Activated CD4-positive, alpha-beta T cell treated with anti-CD3 and anti-CD28 coated beads for 24 hours (primary cell): ENCODE measurements around the gene P2RY13.

ENCODE experiments used
- DNase-seq, 2 donors: peaks; one replicate each; pipeline ENCODE4 v3.0.0-alpha.2; 2020; ENCODE audit warnings: low read depth in 2 of 2

The P2RY13 gene

GRCh38 chr3:151329363-151329762 lies at the start of gene P2RY13:
Gene P2RY13 (minus strand): TSS chr3:151329549. CDS start chr3:151329528, 21 bp downstream.
- no peak for DNase-seq

GRCh38 chr3:151377768-151378385 lies 48.5 kb upstream of the P2RY13 start:
- no peak for DNase-seq

- no peak for DNase-seq
Measured at GRCh38 chr3:151372063-151372820, 42.9 kb upstream of the P2RY13 start.

- DNase-seq = no peak
Measured at GRCh38 chr3:151371526-151371925, 42.2 kb upstream of the P2RY13 start.

- no peak for DNase-seq
Measured at GRCh38 chr3:151367448-151367847, 38.1 kb upstream of the P2RY13 start.

- DNase-seq = no peak
Measured at GRCh38 chr3:151366993-151367392, 37.6 kb upstream of the P2RY13 start.

- no peak for DNase-seq
Measured at GRCh38 chr3:151362751-151363174, 33.4 kb upstream of the P2RY13 start.

GRCh38 chr3:151357463-151357850 lies 28.1 kb upstream of the P2RY13 start:
- DNase-seq = no peak

GRCh38 chr3:151356794-151357462 lies 27.6 kb upstream of the P2RY13 start:
- no peak for DNase-seq

- DNase-seq = no peak
Measured at GRCh38 chr3:151351648-151352047, 22.3 kb upstream of the P2RY13 start.

- DNase-seq = no peak
Measured at GRCh38 chr3:151351219-151351618, 21.9 kb upstream of the P2RY13 start.

GRCh38 chr3:151350656-151351055 lies 21.3 kb upstream of the P2RY13 start:
- DNase-seq = no peak

GRCh38 chr3:151347432-151347831 lies 18.1 kb upstream of the P2RY13 start:
- no peak for DNase-seq

- DNase-seq = no peak
Measured at GRCh38 chr3:151346292-151346691, 16.9 kb upstream of the P2RY13 start.

- DNase-seq = no peak
Measured at GRCh38 chr3:151345859-151346258, 16.5 kb upstream of the P2RY13 start.

GRCh38 chr3:151331696-151332095 lies 2.3 kb upstream of the P2RY13 start:
- DNase-seq = no peak

- DNase-seq = no peak
Measured at GRCh38 chr3:151330899-151331298, 1.6 kb upstream of the P2RY13 start.

GRCh38 chr3:151330379-151330778 lies 1.0 kb upstream of the P2RY13 start:
- no peak for DNase-seq

- no peak for DNase-seq
Measured at GRCh38 chr3:151328298-151328995, 902 bp downstream of the P2RY13 start.

- no peak for DNase-seq
Measured at GRCh38 chr3:151327571-151328198, 1.7 kb downstream of the P2RY13 start.

- no peak for DNase-seq
Measured at GRCh38 chr3:151322511-151322910, 6.8 kb downstream of the P2RY13 start.

- DNase-seq = no peak
Measured at GRCh38 chr3:151321526-151321925, 7.8 kb downstream of the P2RY13 start.
